Esophagus muscularis mucosa (tissue), 4 donors: ENCODE data around the gene MRPL28. TPM values are rescaled to one million over a fixed set of nuclear protein-coding genes. Genes with fewer than 3 reads are reported as not detected.

ENCODE experiments used
- DNase-seq: peaks from one replicate; pipeline ENCODE4 v3.0.0-alpha.2; 2017; ENCODE audit errors: extremely low spot score
- H3K27ac ChIP-seq, 4 donors: fragments of 200-600 bp; sonication (generic); replicated peaks in 1 of 4; 1 replicate in 3 of 4; 2 replicates in 1 of 4; pipeline ENCODE4 v1.5.1; 2016 to 2019; ENCODE audit warnings: mild to moderate bottlenecking in 1 of 4
- H3K27me3 ChIP-seq, 4 donors: fragments of 200-600 bp; sonication (generic); one replicate each; pipeline versions ENCODE4 v1.5.1 to v1.6.0; 2016 to 2019
- H3K36me3 ChIP-seq, 4 donors: fragments of 200-600 bp; sonication (generic); one replicate each; pipeline ENCODE4 v1.5.1; 2016 to 2019
- H3K4me1 ChIP-seq, 4 donors: fragments of 200-600 bp; sonication (generic); one replicate each; pipeline ENCODE4 v1.5.1; 2016 to 2019
- H3K4me3 ChIP-seq, 4 donors: fragments of 200-600 bp; sonication (generic); 1 replicate in 2 of 4; 2 replicates in 2 of 4; pipeline ENCODE4 v1.5.1; 2016 to 2019; ENCODE audit warnings: mild to moderate bottlenecking in 4 of 4, moderate library complexity in 1 of 4
- H3K9me3 ChIP-seq, 4 donors: fragments of 200-600 bp; sonication (generic); 1 replicate in 3 of 4; 2 replicates in 1 of 4; pipeline ENCODE4 v1.5.1; 2016 to 2019
- EP300 ChIP-seq: sonication (generic); formaldehyde crosslinking; IDR thresholded peaks from one replicate; pipeline ENCODE4 v1.6.1; 2017; ENCODE audit warnings: antibody characterized with exemption
- POLR2A ChIP-seq: fragments of 450-650 bp; IDR thresholded peaks from one replicate; pipeline ENCODE4 v1.6.1; 2017; ENCODE audit warnings: antibody characterized with exemption, moderate library complexity, mild to moderate bottlenecking, low read depth
- POLR2AphosphoS5 ChIP-seq, 2 donors: sonication (generic); formaldehyde crosslinking; IDR thresholded peaks; one replicate each; pipeline ENCODE4 v1.6.1; 2017; ENCODE audit warnings: antibody characterized with exemption in 2 of 2
- WGBS: methylation state at CpG from one replicate; pipeline ENCODE4 v1.1.5; 2018; 5-methylcytosine and 5-hydroxymethylcytosine counted together
- intact Hi-C: fragments of 100-400 bp; cut with DNase I; formaldehyde crosslinking; loops from one replicate; pipeline ENCODE4 v1.15.1; 2023
- total RNA-seq, 4 donors: library from RNA; depleted of rRNA; stranded (reverse); fragments of >200 nt; gene quantifications; one replicate each; pipeline versions ENCODE4 v1.1.0 to v1.2.1, GENCODE V29; 2016
- TF ChIP-seq, protein P1 (sequence below), 3 experiments: fragments of 200-600 bp in 2 of 3; fragments of 450-650 bp in 1 of 3; sonication (generic) in 2 of 3; IDR thresholded peaks; one replicate each; pipeline ENCODE4 v1.5.1; 2017 to 2019; ENCODE audit warnings: antibody characterized with exemption in 3 of 3, mild to moderate bottlenecking in 2 of 3, moderate library complexity in 1 of 3

The MRPL28 gene
- total RNA-seq, 4 donors from 2014 or later, result 53.6 to 93.8 (median 69.5) TPM

DNA sequence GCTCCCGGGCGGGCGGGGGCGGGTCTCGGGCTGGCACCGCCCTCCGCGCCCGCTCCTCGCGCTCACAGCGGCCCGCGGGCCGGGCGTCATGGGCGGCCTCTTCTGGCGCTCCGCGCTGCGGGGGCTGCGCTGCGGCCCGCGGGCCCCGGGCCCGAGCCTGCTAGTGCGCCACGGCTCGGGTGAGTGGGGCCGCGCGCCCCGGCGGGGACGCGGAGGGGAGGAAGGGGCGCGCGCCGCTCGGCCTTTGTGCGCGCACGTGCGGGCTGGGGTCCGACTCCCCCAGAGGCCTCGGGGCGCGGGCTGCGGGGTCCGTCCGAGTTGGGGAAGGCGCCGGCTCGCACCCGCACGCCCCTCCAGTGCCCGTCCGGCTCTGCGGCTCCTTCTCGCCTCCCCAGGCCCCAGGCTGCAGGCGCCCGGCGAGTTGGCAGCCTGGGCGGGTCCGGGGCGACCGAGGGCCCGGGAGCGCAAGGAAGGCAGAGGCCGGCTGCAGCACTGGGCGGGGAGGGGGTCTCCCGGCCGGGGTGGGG, 26.9 kb upstream of the MRPL28 start, which contains the start of gene NME4:
NME4 (plus strand) TSS at position 65 of the 527 bp plus-strand sequence; CDS start at position 89, 24 bp downstream.
- Histone ChIP-seq H3K4me3 (peak within 1 kb of the TSS; percentile 69 to 85 (median 80)), H3K36me3 (peaks cover 0 to 15% (median 8%) of the 10 kb centered on the region in 4 donors), H3K27ac (peak within 1 kb of the TSS; percentile 85 to 92 (median 90)), H3K4me1 (peaks cover 16 to 51% (median 42%) of the 10 kb centered on the region in 4 donors), H3K9me3 (no peaks in the 10 kb centered on the region), H3K27me3 (no peaks in the 10 kb centered on the region)
- DNase-seq, result no peak
- intact Hi-C loops, result loop anchor here (10.0 kb wide), 1 partner anchor 128 kb away; the partner anchor contains the start of gene CAPN15
- TF ChIP-seq, protein P1, sequence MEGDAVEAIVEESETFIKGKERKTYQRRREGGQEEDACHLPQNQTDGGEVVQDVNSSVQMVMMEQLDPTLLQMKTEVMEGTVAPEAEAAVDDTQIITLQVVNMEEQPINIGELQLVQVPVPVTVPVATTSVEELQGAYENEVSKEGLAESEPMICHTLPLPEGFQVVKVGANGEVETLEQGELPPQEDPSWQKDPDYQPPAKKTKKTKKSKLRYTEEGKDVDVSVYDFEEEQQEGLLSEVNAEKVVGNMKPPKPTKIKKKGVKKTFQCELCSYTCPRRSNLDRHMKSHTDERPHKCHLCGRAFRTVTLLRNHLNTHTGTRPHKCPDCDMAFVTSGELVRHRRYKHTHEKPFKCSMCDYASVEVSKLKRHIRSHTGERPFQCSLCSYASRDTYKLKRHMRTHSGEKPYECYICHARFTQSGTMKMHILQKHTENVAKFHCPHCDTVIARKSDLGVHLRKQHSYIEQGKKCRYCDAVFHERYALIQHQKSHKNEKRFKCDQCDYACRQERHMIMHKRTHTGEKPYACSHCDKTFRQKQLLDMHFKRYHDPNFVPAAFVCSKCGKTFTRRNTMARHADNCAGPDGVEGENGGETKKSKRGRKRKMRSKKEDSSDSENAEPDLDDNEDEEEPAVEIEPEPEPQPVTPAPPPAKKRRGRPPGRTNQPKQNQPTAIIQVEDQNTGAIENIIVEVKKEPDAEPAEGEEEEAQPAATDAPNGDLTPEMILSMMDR (IDR thresholded peaks at IDR 0.05), result no peak
- TF ChIP-seq EP300, result no peak
- TF ChIP-seq POLR2A, result no peak
- no peak for TF ChIP-seq POLR2AphosphoS5 (IDR thresholded peaks at IDR 0.05)
- WGBS, result 0% methylated on average over 2 of the region's 75 CpGs

DNA sequence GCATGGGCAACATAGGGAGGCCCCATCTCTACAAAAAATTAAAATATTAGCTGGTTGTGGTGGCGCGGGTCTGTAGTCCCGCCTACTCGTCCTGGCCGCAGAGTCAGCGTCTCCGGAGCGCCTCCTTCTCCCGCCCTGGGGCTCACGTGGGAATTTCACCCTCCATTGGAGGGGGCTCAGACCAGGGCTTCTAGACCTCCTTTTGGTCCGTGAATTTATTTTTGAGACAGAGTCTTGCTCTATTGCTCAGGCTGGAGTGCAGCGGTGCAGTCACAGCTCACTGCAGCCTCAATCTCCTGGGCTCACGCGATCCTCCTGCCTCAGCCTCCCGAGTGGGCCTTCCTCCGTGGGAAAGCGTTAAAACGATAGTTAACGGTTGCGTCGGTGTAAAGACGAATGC, 26.3 kb upstream of the MRPL28 start:
- DNase-seq, result no peak
- under 1% methylated on average over 12 of the region's 22 CpGs for WGBS
- H3K4me3 ChIP-seq, result peak overlapping the region; percentile 69 to 85 (median 80)

DNA sequence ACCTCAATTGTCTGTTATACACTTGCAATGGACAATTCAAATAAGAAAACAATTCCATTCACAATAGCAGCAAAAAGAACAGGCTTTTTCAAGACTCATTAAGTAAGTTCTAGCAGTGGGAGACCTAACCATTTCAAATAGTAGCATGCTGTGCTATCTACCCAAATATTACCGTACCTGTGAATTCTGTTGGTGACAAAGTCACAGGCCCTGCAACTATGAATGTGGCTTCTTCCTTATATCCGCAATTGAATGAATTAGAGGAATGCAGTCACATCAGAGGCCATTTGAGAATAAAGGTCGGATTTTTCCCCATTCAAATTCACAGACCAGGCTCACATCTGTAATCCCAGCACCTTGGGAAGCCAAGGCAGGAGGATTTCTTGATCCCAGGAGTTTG, 25.9 kb upstream of the MRPL28 start:
- no peak for TF ChIP-seq EP300
- TF ChIP-seq POLR2AphosphoS5 (IDR thresholded peaks at IDR 0.05), result no peak
- no peaks in the 10 kb centered on the region for H3K9me3 ChIP-seq
- H3K4me1 ChIP-seq, result peaks cover 16 to 49% (median 39%) of the 10 kb centered on the region in 4 donors
- intact Hi-C loops, result loop anchor here (10.0 kb wide), 1 partner anchor 129 kb away; the partner anchor contains the start of gene CAPN15
- H3K4me3 ChIP-seq, result peak overlapping the region; percentile 69 to 85 (median 80)
- peak overlapping the region; percentile 85 to 92 (median 90) for H3K27ac ChIP-seq
- H3K27me3 ChIP-seq, result no peaks in the 10 kb centered on the region
- 26% methylated on average over 3 of the region's 3 CpGs for WGBS
- DNase-seq, result no peak
- H3K36me3 ChIP-seq, result peaks cover 0 to 15% (median 8%) of the 10 kb centered on the region in 4 donors

More for the DNA sequence above, 26.3 kb upstream of the MRPL28 start:
- intact Hi-C loops, result loop anchor here (10.0 kb wide), 1 partner anchor 128 kb away; the partner anchor contains the start of gene CAPN15
- Histone ChIP-seq H3K36me3 (peaks cover 0 to 15% (median 8%) of the 10 kb centered on the region in 4 donors), H3K9me3 (no peaks in the 10 kb centered on the region), H3K27me3 (no peaks in the 10 kb centered on the region), H3K4me1 (peaks cover 16 to 49% (median 41%) of the 10 kb centered on the region in 4 donors), H3K27ac (peak overlapping the region; percentile 85 to 92 (median 90))
- no peak for TF ChIP-seq POLR2A
- TF ChIP-seq POLR2AphosphoS5 (IDR thresholded peaks at IDR 0.05), result peak; percentile 32 to 39

DNA sequence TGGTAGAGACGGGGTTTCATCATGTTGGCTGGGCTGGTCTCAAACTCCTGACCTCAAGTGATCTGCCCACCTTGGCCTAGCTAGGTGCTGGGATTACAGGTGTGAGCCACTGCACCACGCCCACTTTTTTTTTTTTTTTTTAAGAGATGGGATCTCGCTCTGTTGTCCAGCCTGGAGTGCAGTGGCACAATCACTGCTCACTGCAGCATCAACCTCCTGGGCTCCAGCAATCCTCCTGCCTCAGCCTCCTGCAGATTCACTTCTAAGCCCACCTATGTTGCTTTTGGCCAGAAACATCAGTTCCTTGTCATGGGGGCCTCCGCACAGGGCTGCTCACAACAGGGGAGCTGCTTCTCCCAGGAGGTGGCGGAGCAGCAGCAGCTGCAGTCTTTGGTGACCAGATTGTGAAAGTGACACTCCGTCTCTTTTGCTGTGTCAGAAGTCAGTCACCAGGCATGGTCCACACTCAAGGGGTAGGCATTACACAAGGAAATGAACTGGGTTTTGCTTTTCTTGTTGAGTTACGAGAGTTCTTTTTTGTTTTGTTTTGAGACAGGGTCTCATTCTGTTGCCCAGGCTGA, 22.2 kb upstream of the MRPL28 start:
- Histone ChIP-seq H3K36me3 (no peaks in the 10 kb centered on the region), H3K27ac (no peak overlapping the region), H3K9me3 (no peaks in the 10 kb centered on the region), H3K4me1 (peaks cover 13 to 26% (median 22%) of the 10 kb centered on the region in 4 donors), H3K27me3 (no peaks in the 10 kb centered on the region), H3K4me3 (no peak overlapping the region)
- TF ChIP-seq EP300, result no peak
- no peak for DNase-seq
- WGBS, result 87% methylated on average over 7 of the region's 7 CpGs
- intact Hi-C loops, result loop anchor here (10.0 kb wide), 1 partner anchor 132 kb away; the partner anchor contains the start of gene CAPN15

DNA sequence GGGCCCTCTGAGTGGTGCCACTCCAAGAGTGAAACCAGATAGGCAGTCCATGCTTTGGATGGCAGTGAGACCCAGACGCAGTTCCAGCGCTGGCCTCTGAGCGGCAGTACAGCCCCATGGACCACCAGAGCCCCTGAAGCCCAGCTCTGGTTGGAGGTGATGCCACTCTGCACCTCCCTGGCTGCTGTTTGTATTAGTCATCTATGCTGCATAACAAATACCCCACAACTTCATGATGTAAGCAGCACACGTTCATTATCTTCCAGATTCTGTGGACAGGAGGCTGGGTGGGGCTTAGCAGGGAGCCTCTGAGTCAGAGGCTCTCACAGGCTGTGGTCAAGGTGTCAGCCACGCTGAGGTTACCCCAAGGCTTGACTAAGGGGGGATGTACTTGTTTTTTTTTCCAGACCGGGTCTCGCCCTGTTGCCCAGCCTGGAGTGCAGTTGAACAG, 21.6 kb upstream of the MRPL28 start:
- intact Hi-C loops, result loop anchor here (10.0 kb wide), 1 partner anchor 133 kb away; the partner anchor contains the start of gene CAPN15
- Histone ChIP-seq H3K36me3 (no peaks in the 10 kb centered on the region), H3K27ac (no peak overlapping the region), H3K4me1 (peaks cover 13 to 32% (median 22%) of the 10 kb centered on the region in 4 donors), H3K9me3 (no peaks in the 10 kb centered on the region), H3K4me3 (no peak overlapping the region), H3K27me3 (no peaks in the 10 kb centered on the region)
- WGBS, result 74% methylated on average over 7 of the region's 7 CpGs
- TF ChIP-seq POLR2AphosphoS5 (IDR thresholded peaks at IDR 0.05), result no peak
- TF ChIP-seq, protein P1 (IDR thresholded peaks at IDR 0.05), result peak; percentile 54 to 78 (median 76)
- DNase-seq, result no peak

DNA sequence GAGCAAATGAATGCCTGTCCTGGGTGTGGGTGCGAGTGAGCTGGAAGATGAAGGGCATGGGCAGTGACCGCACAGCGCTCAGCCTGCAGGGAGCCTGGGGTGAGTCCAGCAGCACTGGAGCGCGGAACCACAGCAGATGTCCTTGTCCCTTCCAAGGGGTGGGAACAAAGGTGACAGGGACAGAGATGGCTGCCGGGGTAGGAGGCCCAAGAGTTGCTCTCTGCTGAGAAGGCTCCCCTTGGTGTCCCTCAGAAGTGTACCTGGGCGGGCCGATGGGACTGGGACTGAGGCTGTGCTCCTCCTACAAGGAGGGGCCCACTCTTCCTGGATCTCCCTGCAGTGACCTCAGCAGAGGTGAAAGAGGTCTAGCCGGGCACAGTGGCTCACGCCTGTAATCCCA, 19.0 kb upstream of the MRPL28 start:
- H3K27ac ChIP-seq, result peak overlapping the region in 1 of 4 donors; percentile 70
- TF ChIP-seq POLR2A, result no peak
- no peak for TF ChIP-seq POLR2AphosphoS5 (IDR thresholded peaks at IDR 0.05)
- TF ChIP-seq, protein P1 (IDR thresholded peaks at IDR 0.05), result no peak
- no peak for TF ChIP-seq EP300
- no peaks in the 10 kb centered on the region for H3K36me3 ChIP-seq
- no peaks in the 10 kb centered on the region for H3K9me3 ChIP-seq
- peaks cover 7 to 29% (median 16%) of the 10 kb centered on the region in 4 donors for H3K4me1 ChIP-seq
- no peaks in the 10 kb centered on the region for H3K27me3 ChIP-seq
- intact Hi-C loops, result no loop called here
- no peak overlapping the region for H3K4me3 ChIP-seq
- DNase-seq, result no peak
- WGBS, result 100% methylated on average over 2 of the region's 10 CpGs
